ENCODE data around the gene ERGIC1. TPM values are rescaled to one million over a fixed set of nuclear protein-coding genes. Genes with fewer than 3 reads are reported as not detected.

ERGIC1 gene
- total and polyA plus RNA-seq, 10 of the 15 experiments (the other 5 are each of a cell fraction or from before 2014, with no cell fraction given): 8.8 to 104 (median 76.3) TPM

GRCh38 chr5:172918421-172919371 lies 84.6 kb downstream of the ERGIC1 start:
- RAD21 ChIA-PET (ENCODE audit: unreplicated experiment): interaction anchor here (0.5 kb wide), 1 partner anchor 104 kb away, joined by 3 read pairs; no protein-coding TSS in a partner anchor

More at GRCh38 chr5:172918421-172919371, 84.6 kb downstream of the ERGIC1 start:
- POLR2A ChIA-PET: no interaction called here
- Histone ChIP-seq H2AFZ (ENCODE audit: control insufficient read depth, low read depth, low read length) (no peak overlapping the region), H4K20me1 (ENCODE audit: control insufficient read depth, insufficient read depth) (no peaks in the 10 kb centered on the region), H3K36me3 (ENCODE audit: control insufficient read depth in 2 of 2, insufficient read depth in 2 of 2, low read length in 1 of 2) (peaks cover 16 to 17% of the 10 kb centered on the region in 2 experiments; a peak in 3 of 4 replicates), H3K9me3 (replicated peaks; ENCODE audit: control insufficient read depth, insufficient read depth, low read length) (no peaks in the 10 kb centered on the region), H3K27ac (ENCODE audit: control insufficient read depth, insufficient read depth) (no peak overlapping the region), H3K4me3 (no peak overlapping the region), H3K4me1 (ENCODE audit: control insufficient read depth, insufficient read depth, low read length) (no peaks in the 10 kb centered on the region), H3K9ac (ENCODE audit: control insufficient read depth, insufficient read depth, low read length) (no peak overlapping the region), H3K27me3 (replicated peaks in 1 of 2; ENCODE audit: control insufficient read depth in 2 of 2, insufficient read depth in 2 of 2, low read length in 1 of 2) (no peaks in the 10 kb centered on the region), H3K4me2 (ENCODE audit: control insufficient read depth, insufficient read depth) (no peak overlapping the region), H3K79me2 (ENCODE audit: control insufficient read depth, insufficient read depth, low read length) (no peaks in the 10 kb centered on the region)
- intact Hi-C loops (cut with micrococcal nuclease; ENCODE audit: unreplicated experiment): no loop called here
- in situ Hi-C loops (cut with MboI): no loop called here
- DNase-seq (ENCODE audit: low read depth, low spot score) (no peak), FAIRE-seq (no peak), ATAC-seq (no peak)
- no peak for TF ChIP-seq BCL11A (IDR thresholded peaks at IDR 0.05; ENCODE audit: low read depth, low read length)
- no peak for TF ChIP-seq POLR2AphosphoS5 (IDR thresholded peaks at IDR 0.05; ENCODE audit: low read length)
- TF ChIP-seq, protein P1, sequence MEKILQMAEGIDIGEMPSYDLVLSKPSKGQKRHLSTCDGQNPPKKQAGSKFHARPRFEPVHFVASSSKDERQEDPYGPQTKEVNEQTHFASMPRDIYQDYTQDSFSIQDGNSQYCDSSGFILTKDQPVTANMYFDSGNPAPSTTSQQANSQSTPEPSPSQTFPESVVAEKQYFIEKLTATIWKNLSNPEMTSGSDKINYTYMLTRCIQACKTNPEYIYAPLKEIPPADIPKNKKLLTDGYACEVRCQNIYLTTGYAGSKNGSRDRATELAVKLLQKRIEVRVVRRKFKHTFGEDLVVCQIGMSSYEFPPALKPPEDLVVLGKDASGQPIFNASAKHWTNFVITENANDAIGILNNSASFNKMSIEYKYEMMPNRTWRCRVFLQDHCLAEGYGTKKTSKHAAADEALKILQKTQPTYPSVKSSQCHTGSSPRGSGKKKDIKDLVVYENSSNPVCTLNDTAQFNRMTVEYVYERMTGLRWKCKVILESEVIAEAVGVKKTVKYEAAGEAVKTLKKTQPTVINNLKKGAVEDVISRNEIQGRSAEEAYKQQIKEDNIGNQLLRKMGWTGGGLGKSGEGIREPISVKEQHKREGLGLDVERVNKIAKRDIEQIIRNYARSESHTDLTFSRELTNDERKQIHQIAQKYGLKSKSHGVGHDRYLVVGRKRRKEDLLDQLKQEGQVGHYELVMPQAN (conservative IDR thresholded peaks at IDR 0.05): no peak
- TF ChIP-seq TCF7 (IDR thresholded peaks at IDR 0.05; ENCODE audit: borderline replicate concordance): no peak
- no peak for TF ChIP-seq SMARCA5 (IDR thresholded peaks at IDR 0.05)
- TF ChIP-seq MLLT1 (IDR thresholded peaks at IDR 0.05): no peak
- BruUV-seq (replicated peaks): no TSS peak
- SMC1A ChIA-PET (ENCODE audit: uncharacterized antibody, unreplicated experiment): no interaction called here
- CTCF ChIA-PET: no interaction called here
- WGBS (ENCODE audit: insufficient coverage, insufficient replicate concordance, low lambda C conversion rate, missing lambda C conversion rate): 92% methylated on average over 28 of the region's 28 CpGs
